ENCODE data around the gene PDZD4. TPM values are rescaled to one million over a fixed set of nuclear protein-coding genes. Genes with fewer than 3 reads are reported as not detected.

The PDZD4 gene
- polyA plus RNA-seq, 1 of the 3 experiments (the other 2 are of a cell fraction) = 1.9 TPM

- TF ChIP-seq POLR2AphosphoS5 (IDR thresholded peaks at IDR 0.05; ENCODE audit: low read depth, low read length) = no peak
- TF ChIP-seq MEF2A (IDR thresholded peaks at IDR 0.05; ENCODE audit: borderline replicate concordance, low read depth) = no peak
- no peak for TF ChIP-seq REST (IDR thresholded peaks at IDR 0.05; ENCODE audit: low read depth, low read length)
- no peak for TF ChIP-seq PBX3 (IDR thresholded peaks at IDR 0.05)
- no peak for TF ChIP-seq TCF12 (IDR thresholded peaks at IDR 0.05)
- no peak for TF ChIP-seq GABPA (IDR thresholded peaks at IDR 0.05; ENCODE audit: low read depth)
- TF ChIP-seq JUND (IDR thresholded peaks at IDR 0.05) = no peak
- TF ChIP-seq ZBTB33 (IDR thresholded peaks at IDR 0.05; ENCODE audit: borderline replicate concordance, low read depth) = no peak
- no peak for TF ChIP-seq EZH2phosphoT487 (IDR thresholded peaks at IDR 0.05; ENCODE audit: borderline replicate concordance, low read depth)
- no peak for TF ChIP-seq CHD2 (IDR thresholded peaks at IDR 0.05; ENCODE audit: low read length, partially characterized antibody)
- no peak for TF ChIP-seq RFX5 (IDR thresholded peaks at IDR 0.05; ENCODE audit: low read length)
- TF ChIP-seq RAD21 (IDR thresholded peaks at IDR 0.05; ENCODE audit: low read length) = no peak
- no peak for TF ChIP-seq MXI1 (IDR thresholded peaks at IDR 0.05; ENCODE audit: low read depth, low read length)
- no peak for TF ChIP-seq SMC3 (IDR thresholded peaks at IDR 0.05; ENCODE audit: low read depth, low read length)
- no peak for TF ChIP-seq FOXJ3 (CRISPR knock-in tag; IDR thresholded peaks at IDR 0.05)
- no peak for TF ChIP-seq SIN3A (IDR thresholded peaks at IDR 0.05; ENCODE audit: borderline replicate concordance, low read depth, low read length)
- TF ChIP-seq IRF3 (IDR thresholded peaks at IDR 0.05; ENCODE audit: low read depth, low read length) = no peak
- no peak for TF ChIP-seq NRF1 (IDR thresholded peaks at IDR 0.05; ENCODE audit: low read depth, low read length)
- no peak overlapping the region for H3K27ac ChIP-seq (ENCODE audit: low read depth in 2 of 2, low read length in 1 of 2)
- ChIA-PET POLR2A (interaction anchor here (1.2 kb wide), 1 partner anchor 36 kb away, joined by 4 read pairs; no protein-coding TSS in a partner anchor), CTCF (interaction anchor here (0.8 to 10.2 kb wide), 17 partner anchors 16 to 209 kb away, joined by 3 to 134 read pairs (median 4); partner anchors contain the start of genes HCFC1 and RENBP)
- WGBS (ENCODE audit: low lambda C conversion rate) = 71% methylated on average over 12 of the region's 14 CpGs
- no peaks in the 10 kb centered on the region for H3K36me3 ChIP-seq (replicated peaks in 1 of 2; ENCODE audit: control insufficient read depth in 1 of 2, insufficient read depth in 2 of 2, low read length in 1 of 2)
- no peak overlapping the region for H2AFZ ChIP-seq (ENCODE audit: low read depth)
- H3K9ac ChIP-seq = no peak overlapping the region
- H3K27me3 ChIP-seq (ENCODE audit: insufficient read depth) = no peaks in the 10 kb centered on the region
- H3K4me2 ChIP-seq = no peak overlapping the region
- peaks cover 6% of the 10 kb centered on the region; the same call in 1 of the 2 replicates for H3K79me2 ChIP-seq (ENCODE audit: insufficient read depth)
- no peak overlapping the region for H3K4me3 ChIP-seq (ENCODE audit: low read depth in 2 of 2, low read length in 1 of 2)
- H3F3A ChIP-seq (replicated peaks; ENCODE audit: insufficient read depth) = no peaks in the 10 kb centered on the region
- DNase-seq = no peak
- peaks cover 2 to 27% of the 10 kb centered on the region in 2 experiments; a peak in 1 of 4 replicates for H3K4me1 ChIP-seq (ENCODE audit: control insufficient read depth in 1 of 2, insufficient read depth in 2 of 2, low read depth in 1 of 2, low read length in 1 of 2)
- H3K9me2 ChIP-seq = no peaks in the 10 kb centered on the region
- H3K9me3 ChIP-seq = no peaks in the 10 kb centered on the region
- peaks cover 9% of the 10 kb centered on the region; the same call in 1 of the 2 replicates for H4K20me1 ChIP-seq (ENCODE audit: insufficient read depth)
Observed at GRCh38 chrX:153762626-153763173, 67.6 kb downstream of the PDZD4 start.
